Neural progenitor cell (in vitro differentiated cells): ENCODE data around the gene COG2.

Experiments used
- CTCF ChIP-seq: fragments of 200-600 bp; sonication (generic); IDR thresholded peaks from 2 replicates; pipeline ENCODE4 v1.5.1; 2017; ENCODE audit warnings: antibody characterized with exemption, mild to moderate bottlenecking
- EZH2phosphoT487 ChIP-seq: fragments of 200-600 bp; sonication (generic); IDR thresholded peaks from 2 replicates; pipeline ENCODE4 v1.6.1; 2017; ENCODE audit warnings: antibody characterized with exemption

GRCh38 chr1:230711245-230711644 lies 69.0 kb downstream of the COG2 start:
- TF ChIP-seq CTCF (no peak), EZH2phosphoT487 (no peak)
